Caco-2 (cell line): Measurements from ENCODE around the gene ZBED4. TPM values are rescaled to one million over a fixed set of nuclear protein-coding genes. Genes with fewer than 3 reads are reported as not detected.

ENCODE experiments used
- BruUV-seq: library from RNA; stranded (reverse); fragments of 400-500 nt; replicated peaks from 2 replicates; lab custom pipeline; 2021; lab: Mats Ljungman, UMichigan
- CTCF ChIA-PET: fragments of 300-600 bp; sonication (Branson Sonifier 250); formaldehyde crosslinking; loops from one replicate; lab custom pipeline; 2022; ENCODE audit warnings: antibody characterized with exemption; lab: Charles Lee
- POLR2A ChIA-PET: fragments of 300-600 bp; sonication (Branson Sonifier 250); formaldehyde crosslinking; loops from one replicate; lab custom pipeline; 2022; ENCODE audit warnings: antibody characterized with exemption; lab: Charles Lee
- DNase-seq, 2 experiments: peaks; one replicate each; pipeline versions ENCODE4 v3.0.0 to v3.0.0-alpha.2; 2020 to 2022
- H3K27me3 ChIP-seq: replicated peaks from 2 replicates; pipeline ENCODE4 v1.6.0; 2011; ENCODE audit warnings: low read length; ENCODE audit not compliant: control insufficient read depth, insufficient read depth
- H3K36me3 ChIP-seq: 2 replicates; pipeline ENCODE4 v1.5.1; 2011; ENCODE audit warnings: low read length; ENCODE audit not compliant: control insufficient read depth, insufficient read depth
- H3K4me1 ChIP-seq: fragments of 250-450 bp; sonication (Bioruptor Pico); 2 replicates; pipeline ENCODE4 v1.5.1; 2020; ENCODE audit warnings: mild to moderate bottlenecking
- H3K4me3 ChIP-seq: 2 replicates; pipeline ENCODE4 v1.5.1; 2011; ENCODE audit warnings: low read depth, mild to moderate bottlenecking, control low read depth, low read length
- H3K9me3 ChIP-seq: fragments of 250-450 bp; sonication (Bioruptor Pico); 2 replicates; pipeline ENCODE4 v1.5.1; 2020; ENCODE audit warnings: mild to moderate bottlenecking, moderate library complexity
- H3K27ac Mint-ChIP-seq: one replicate; pipeline ENCODE4 v1.8.0; 2022; ENCODE audit warnings: mixed read lengths; ENCODE audit not compliant: unreplicated experiment
- H3K27me3 Mint-ChIP-seq: one replicate; pipeline ENCODE4 v1.8.0; 2022; ENCODE audit warnings: mixed read lengths; ENCODE audit not compliant: insufficient read depth, unreplicated experiment
- H3K36me3 Mint-ChIP-seq: one replicate; pipeline ENCODE4 v1.8.0; 2022; ENCODE audit warnings: mild to moderate bottlenecking, mixed read lengths; ENCODE audit not compliant: insufficient read depth, unreplicated experiment
- H3K4me1 Mint-ChIP-seq: one replicate; pipeline ENCODE4 v1.8.0; 2022; ENCODE audit warnings: low read depth, mixed read lengths; ENCODE audit not compliant: unreplicated experiment
- H3K4me3 Mint-ChIP-seq: one replicate; pipeline ENCODE4 v1.8.0; 2022; ENCODE audit warnings: mild to moderate bottlenecking, moderate library complexity, mixed read lengths; ENCODE audit not compliant: unreplicated experiment
- H3K9me3 Mint-ChIP-seq: one replicate; pipeline ENCODE4 v1.8.0; 2022; ENCODE audit warnings: mixed read lengths; ENCODE audit not compliant: unreplicated experiment
- intact Hi-C: fragments of 100-400 bp; cut with micrococcal nuclease; formaldehyde crosslinking; loops from one replicate; pipeline ENCODE4 v1.10.0; 2022; ENCODE audit not compliant: unreplicated experiment
- total RNA-seq: library from RNA; stranded (reverse); gene quantifications from 2 replicates; pipeline ENCODE4 v1.2.3, GENCODE V29; 2022
- TF ChIP-seq, protein P1 (sequence below), 2 experiments: fragments of 200-600 bp in 1 of 2; IDR thresholded peaks; 1 replicate in 1 of 2; 2 replicates in 1 of 2; pipeline versions ENCODE4 v1.5.1 to v1.8.0; 2011 to 2022; ENCODE audit warnings: antibody characterized with exemption in 1 of 2, control low read depth in 1 of 2, inconsistent platforms in 1 of 2, low read depth in 1 of 2, low read length in 1 of 2, mild to moderate bottlenecking in 1 of 2, moderate library complexity in 1 of 2; ENCODE audit not compliant: insufficient read depth in 1 of 2, severe bottlenecking in 1 of 2, unreplicated experiment in 1 of 2

Gene ZBED4
- total RNA-seq, 1 experiment from 2014 or later: 17.3 TPM

DNA sequence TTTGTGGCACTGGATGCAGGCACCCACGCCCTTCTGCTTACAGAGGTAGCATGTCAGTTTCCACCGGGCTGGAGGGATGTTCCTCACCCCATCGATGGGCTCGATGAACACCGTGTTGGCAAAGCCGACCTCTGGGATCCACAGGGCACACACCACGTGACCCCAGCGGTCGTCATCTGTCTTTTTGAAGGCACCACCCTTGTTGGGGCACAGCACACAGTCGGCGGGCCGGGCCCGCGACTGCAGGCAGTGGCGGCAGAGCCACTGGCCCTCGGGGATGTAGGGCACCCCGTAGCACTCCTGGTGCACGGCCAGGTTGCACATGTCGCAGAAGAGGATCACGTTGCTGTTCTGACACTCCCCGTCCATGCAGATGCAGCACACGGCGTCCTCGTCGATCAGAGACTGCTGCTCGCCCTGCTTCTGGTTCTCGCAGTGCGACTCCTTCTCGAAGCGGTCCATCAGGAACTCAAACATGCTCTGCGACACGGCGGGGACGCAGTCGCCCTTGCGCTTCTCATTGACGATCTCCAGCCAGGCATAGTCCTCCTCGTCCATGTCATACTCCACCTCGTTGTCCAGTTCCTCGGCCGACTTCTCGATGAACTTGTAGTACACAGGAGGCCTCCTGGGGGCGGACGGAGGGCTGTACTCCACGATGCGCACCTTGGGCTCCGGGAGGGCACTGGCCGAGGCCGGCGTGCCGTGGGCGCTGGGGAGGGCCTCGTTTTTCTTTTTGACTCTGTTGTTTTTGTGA, 30.2 kb upstream of the ZBED4 start:
- H3K36me3 Mint-ChIP-seq: peaks cover 78% of the 10 kb centered on the region

DNA sequence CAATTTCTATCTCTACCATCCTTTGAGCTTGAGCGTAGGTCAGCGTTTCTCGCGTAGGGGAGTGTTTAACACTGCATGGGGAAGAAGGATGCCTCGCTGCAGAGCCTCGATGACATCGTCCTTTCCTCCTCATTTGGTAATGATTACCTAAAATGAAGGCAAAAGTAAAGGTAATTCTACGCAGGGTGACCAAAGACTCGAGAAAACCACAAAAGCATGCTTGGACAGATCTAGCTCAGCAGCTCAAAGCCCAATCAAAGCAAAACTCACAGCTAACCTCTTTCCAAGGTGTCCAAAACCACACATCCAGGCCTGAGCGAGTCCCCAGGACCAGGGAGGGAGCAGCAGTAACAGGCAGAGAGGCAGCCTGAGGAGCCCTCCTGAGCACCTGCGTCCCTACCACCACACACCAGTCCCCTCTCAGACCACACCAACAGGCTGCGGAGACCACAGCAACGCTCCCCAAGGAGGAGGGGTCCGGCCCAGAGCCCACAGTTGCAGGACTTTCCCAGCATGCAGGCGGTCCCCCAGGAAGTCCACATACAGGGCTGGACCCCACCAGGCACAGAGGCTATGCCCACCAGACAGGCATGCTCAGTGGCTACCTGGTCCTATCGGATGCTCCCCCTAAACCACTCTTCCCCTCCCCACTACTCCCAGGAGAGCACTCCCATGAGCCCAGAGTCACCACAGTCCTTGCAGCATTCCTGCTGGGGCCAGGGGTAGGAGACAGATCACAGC, 29.3 kb upstream of the ZBED4 start:
- peaks cover 13% of the 10 kb centered on the region for H3K4me1 ChIP-seq
- DNase-seq: no peak
- no peaks in the 10 kb centered on the region for H3K9me3 Mint-ChIP-seq
- H3K4me3 Mint-ChIP-seq: no peak overlapping the region
- H3K4me1 Mint-ChIP-seq: no peaks in the 10 kb centered on the region
- no peaks in the 10 kb centered on the region for H3K27me3 Mint-ChIP-seq
- H3K4me3 ChIP-seq: no peak overlapping the region
- intact Hi-C loops: no loop called here
- TF ChIP-seq, protein P1, sequence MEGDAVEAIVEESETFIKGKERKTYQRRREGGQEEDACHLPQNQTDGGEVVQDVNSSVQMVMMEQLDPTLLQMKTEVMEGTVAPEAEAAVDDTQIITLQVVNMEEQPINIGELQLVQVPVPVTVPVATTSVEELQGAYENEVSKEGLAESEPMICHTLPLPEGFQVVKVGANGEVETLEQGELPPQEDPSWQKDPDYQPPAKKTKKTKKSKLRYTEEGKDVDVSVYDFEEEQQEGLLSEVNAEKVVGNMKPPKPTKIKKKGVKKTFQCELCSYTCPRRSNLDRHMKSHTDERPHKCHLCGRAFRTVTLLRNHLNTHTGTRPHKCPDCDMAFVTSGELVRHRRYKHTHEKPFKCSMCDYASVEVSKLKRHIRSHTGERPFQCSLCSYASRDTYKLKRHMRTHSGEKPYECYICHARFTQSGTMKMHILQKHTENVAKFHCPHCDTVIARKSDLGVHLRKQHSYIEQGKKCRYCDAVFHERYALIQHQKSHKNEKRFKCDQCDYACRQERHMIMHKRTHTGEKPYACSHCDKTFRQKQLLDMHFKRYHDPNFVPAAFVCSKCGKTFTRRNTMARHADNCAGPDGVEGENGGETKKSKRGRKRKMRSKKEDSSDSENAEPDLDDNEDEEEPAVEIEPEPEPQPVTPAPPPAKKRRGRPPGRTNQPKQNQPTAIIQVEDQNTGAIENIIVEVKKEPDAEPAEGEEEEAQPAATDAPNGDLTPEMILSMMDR (IDR thresholded peaks at IDR 0.05; ENCODE audit: insufficient read depth in 1 of 2, low read depth in 1 of 2, low read length in 1 of 2, severe bottlenecking in 1 of 2, unreplicated experiment in 1 of 2): no peak
- H3K27me3 ChIP-seq: no peaks in the 10 kb centered on the region
- H3K9me3 ChIP-seq: no peaks in the 10 kb centered on the region
- H3K27ac Mint-ChIP-seq: peak overlapping the region; percentile 70
- CTCF ChIA-PET: no interaction called here
- H3K36me3 Mint-ChIP-seq: peaks cover 69% of the 10 kb centered on the region
- H3K36me3 ChIP-seq: peaks cover 6% of the 10 kb centered on the region
- POLR2A ChIA-PET: no interaction called here
- no TSS peak for BruUV-seq

More for the DNA sequence above, 30.2 kb upstream of the ZBED4 start:
- no peaks in the 10 kb centered on the region for H3K4me1 Mint-ChIP-seq
- Histone ChIP-seq H3K9me3 (no peaks in the 10 kb centered on the region), H3K36me3 (peaks cover 6% of the 10 kb centered on the region), H3K27me3 (no peaks in the 10 kb centered on the region), H3K4me1 (peaks cover 13% of the 10 kb centered on the region), H3K4me3 (no peak overlapping the region)
- H3K27ac Mint-ChIP-seq: no peak overlapping the region
- intact Hi-C loops: no loop called here
- no peaks in the 10 kb centered on the region for H3K27me3 Mint-ChIP-seq
- POLR2A ChIA-PET: no interaction called here
- TSS peak; percentile 16 for BruUV-seq
- no peaks in the 10 kb centered on the region for H3K9me3 Mint-ChIP-seq
- H3K4me3 Mint-ChIP-seq: no peak overlapping the region
- TF ChIP-seq, protein P1 (IDR thresholded peaks at IDR 0.05; ENCODE audit: insufficient read depth in 1 of 2, low read depth in 1 of 2, low read length in 1 of 2, severe bottlenecking in 1 of 2, unreplicated experiment in 1 of 2): no peak
- DNase-seq: no peak
- CTCF ChIA-PET: no interaction called here

DNA sequence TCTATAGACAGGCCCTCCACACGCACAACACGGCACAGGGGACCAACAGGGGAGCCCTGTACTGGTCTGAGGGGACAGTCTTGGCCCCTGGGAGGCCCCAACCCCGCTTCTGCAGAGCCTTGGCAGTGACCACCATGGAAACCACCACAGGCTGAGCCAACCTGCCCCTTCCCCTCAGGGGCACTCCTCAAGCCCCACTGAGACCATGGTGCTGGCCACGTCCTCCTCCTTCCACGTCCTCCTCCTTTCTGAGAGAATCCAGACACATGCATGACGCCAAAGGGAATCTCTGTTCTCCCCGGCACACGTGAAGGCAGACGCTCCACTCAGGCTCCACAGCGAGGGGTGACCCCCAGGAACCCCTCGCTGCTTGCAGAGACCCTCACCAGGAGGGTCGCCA, 28.7 kb upstream of the ZBED4 start:
- Mint-ChIP-seq H3K36me3 (peaks cover 64% of the 10 kb centered on the region), H3K27ac (peak overlapping the region; percentile 70), H3K4me1 (no peaks in the 10 kb centered on the region), H3K9me3 (no peaks in the 10 kb centered on the region), H3K4me3 (peak overlapping the region; percentile 77), H3K27me3 (no peaks in the 10 kb centered on the region)
- CTCF ChIA-PET: no interaction called here
- no peaks in the 10 kb centered on the region for H3K9me3 ChIP-seq
- TF ChIP-seq, protein P1 (IDR thresholded peaks at IDR 0.05; ENCODE audit: insufficient read depth in 1 of 2, low read depth in 1 of 2, low read length in 1 of 2, severe bottlenecking in 1 of 2, unreplicated experiment in 1 of 2): no peak
- no TSS peak for BruUV-seq
- no peaks in the 10 kb centered on the region for H3K27me3 ChIP-seq
- no peak for DNase-seq
- intact Hi-C loops: no loop called here
- H3K4me3 ChIP-seq: no peak overlapping the region
- POLR2A ChIA-PET: no interaction called here
- H3K36me3 ChIP-seq: peaks cover 6% of the 10 kb centered on the region
- H3K4me1 ChIP-seq: peaks cover 13% of the 10 kb centered on the region
